ENCODE measurements around the gene GTF2H1.
A peak's percentile ranks its signal among the peaks of the same experiment; 100 is the strongest.
"Not testable (repeated sequence)": the region's sequence is repeated elsewhere in the genome, so short reads cannot be mapped to it uniquely, and the experiment has no call there.

GTF2H1 gene

DNA sequence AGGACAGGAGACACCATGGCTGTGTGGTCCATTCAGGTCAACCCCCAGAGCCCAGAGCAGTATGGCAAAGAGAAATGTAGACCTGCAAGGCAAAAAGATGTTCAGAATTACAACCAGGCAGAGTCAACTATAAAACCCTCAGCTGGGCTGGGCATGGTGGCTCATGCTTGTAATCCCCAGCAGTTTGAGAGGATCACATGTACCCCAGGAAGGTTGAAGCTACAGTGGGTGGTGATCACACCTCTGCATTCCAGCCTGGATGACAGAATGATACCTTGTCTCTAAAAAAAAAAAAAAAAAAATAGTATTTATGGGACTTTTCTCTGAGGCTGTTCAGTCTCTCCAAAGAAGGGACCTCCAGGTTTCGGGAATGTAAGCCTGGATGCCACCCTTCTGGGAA, 53.6 kb downstream of the GTF2H1 start:
- no peak for DNase-seq (ENCODE audit: low read depth in 2 of 2)

DNA sequence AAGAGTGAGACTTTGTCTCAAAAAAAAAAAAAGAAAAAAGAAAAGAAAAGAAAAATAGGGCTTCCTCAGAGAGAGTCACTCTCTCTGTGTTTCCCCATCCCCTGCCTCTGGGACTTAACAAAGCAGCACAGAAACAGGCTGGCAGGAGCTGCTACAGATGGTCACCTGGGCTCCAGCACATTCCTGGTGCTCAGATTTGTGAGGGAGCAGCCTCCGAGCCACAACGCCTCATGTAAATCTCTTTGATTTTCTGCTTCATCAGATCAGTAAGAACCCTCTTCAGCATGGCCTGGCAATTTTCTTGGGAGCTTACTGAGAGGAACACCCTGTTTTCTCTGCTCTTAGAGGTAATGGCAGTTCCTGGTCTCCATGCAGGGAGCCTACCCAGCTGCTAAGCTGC, 56.8 kb downstream of the GTF2H1 start:
- DNase-seq (ENCODE audit: low read depth in 2 of 2): no peak

DNA sequence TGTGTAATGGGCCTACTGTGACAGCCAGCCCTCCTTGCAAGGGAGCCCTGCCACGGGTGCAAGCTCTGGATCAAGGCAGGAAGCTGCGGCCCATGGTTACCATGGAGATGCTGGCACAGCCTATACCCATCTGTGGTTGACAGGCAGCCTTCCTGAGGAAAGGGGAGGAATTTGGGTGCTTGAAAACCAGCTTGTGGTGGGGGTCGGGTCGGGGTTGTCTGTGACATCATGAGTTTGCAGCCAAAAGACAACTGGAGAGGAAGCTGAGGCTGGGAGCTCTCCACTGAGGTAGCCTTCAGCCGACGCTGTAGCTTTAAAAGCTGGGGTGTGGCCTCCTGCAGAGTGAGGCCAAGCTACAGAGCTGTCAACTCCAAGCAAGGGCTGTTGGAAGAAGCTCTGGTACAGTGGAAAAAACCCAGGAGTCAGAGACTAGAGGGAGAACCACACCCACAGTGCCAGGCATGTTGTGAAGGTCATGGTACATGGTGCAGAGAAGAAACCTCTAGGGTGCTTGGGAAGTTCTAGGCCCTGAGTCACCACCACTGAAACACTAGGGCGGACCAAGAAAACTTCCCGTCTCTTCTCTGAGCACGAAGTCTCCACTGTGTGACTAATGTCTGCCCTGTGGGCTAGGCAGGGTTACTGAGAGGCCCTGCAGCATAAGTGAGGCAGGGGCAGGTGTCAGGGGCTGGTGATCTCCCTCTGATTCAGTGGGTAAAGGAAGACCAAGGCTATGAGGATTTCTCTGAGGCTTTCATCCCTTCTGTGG, 61.2 kb downstream of the GTF2H1 start:
- peak; percentile 55 to 81 for DNase-seq (ENCODE audit: low read depth in 2 of 2)

DNA sequence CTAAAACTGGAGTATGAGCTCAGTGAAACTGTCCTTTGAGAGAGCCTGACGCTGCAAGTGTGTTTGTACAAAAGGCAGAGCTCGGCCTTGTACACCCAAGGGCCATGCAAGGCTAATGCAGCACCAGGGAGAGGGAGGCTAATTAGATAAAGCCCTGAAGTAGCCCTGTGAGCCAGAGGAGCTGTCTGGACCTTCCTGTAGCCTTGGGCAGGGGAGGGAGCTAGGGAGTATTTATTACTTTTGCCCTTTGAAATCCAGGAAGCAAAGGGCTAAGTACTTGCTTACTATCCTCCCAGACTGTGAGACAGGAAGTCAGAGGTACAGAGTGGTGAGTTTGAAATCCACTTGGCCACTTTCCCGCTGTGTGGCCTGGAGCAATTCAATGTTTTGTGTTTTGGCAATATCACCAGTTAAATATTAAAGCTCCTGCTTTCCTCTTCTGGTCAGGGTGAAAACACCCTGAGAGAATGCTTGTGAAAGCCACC, 61.8 kb downstream of the GTF2H1 start:
- no peak for DNase-seq (ENCODE audit: low read depth in 2 of 2)

DNA sequence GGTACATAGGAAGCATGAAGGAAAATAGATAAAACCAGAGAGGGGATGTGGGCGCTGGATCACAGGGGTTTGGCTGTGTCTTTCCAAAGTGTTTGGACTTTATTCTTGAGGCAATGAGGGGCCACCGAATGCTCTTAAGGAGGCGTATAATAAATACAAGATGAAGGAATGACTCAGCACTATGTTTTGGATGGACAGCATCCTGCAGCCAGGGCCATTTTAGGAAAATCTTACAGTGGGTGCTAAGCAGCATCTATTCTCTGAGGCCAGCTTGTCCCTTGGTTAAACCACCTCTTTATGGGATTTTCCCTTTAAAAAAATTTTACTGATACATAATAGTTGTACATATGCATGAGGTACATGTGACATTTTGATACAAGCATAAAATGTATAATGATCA, 67.7 kb downstream of the GTF2H1 start:
- DNase-seq (ENCODE audit: low read depth in 2 of 2): no peak

DNA sequence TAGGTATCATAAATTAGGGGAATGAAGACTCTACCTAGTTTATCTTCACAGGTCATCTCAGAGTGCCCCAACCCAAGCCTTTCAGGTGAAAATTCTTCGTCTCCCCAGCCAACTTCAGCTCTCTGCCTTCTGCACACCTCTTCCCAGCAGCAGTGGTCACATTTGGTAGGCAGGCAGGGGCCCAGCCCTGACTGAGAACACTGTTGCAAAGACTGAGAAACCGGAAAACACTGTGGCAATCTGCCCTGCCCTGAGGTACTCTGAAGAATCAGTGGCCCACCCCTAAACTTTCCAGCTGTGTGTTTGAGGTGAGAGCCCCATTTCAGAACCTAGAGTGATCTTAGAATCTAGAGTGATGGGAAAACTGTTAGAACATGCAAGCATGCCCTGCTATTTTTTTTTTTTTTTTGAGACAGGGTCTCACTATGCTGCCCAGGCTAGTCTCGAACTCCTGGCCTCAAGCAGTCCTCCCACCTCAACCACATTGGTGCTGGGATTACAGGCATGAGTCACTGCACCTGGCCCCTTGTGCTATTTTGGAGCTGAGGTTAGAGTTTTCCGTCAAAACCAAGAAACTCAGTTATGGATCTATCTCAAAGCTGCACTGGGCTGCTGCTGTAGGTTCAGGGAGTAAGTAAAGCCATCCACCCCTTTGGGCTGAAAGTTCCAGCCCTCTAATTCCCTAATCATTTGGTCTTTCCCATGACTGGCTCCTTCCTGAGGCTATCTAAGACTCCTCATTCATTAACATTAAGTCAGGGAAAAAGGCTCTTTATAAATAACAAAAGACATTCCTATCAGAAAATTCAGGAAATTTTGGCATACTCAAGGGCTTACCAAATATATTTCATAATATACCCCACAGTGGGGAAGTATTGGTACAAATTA, 70.3 kb downstream of the GTF2H1 start:
- no peak for DNase-seq (ENCODE audit: low read depth in 2 of 2)

DNA sequence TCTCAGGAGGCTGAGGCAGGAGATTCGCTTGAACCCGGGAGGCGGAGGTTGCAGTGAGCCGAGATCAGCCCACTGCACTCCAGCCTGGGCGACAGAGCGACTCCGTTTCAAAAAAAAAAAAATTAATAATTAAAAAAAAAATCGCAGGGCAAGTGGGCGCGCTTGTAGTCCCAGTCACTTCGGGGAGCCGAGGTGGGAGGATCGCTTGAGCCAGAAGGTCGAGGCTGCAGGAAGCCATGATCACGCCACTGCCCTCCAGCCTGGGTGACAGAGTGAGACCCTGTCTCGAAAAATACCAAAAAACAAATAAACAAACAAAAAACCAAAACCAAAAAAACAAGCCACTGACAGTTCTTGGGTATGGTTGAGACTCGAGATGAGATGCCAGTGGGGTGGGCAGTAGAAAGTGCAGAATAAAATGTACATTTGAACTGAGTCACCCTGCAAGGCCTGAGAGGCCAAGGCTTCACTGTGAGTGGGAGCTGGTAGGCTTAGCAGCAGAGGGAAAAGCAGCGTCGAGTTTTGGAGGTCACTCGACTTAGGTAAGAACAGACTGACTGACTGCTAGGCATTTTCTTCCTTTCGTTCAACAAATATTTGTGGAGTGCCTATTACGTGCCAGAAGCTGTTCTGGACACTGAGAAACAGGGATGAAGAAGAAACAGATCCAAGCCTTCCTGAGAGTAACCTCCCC, 71.4 kb downstream of the GTF2H1 start:
- DNase-seq (ENCODE audit: low read depth in 2 of 2): peak in 1 of 2 donors; percentile 25

DNA sequence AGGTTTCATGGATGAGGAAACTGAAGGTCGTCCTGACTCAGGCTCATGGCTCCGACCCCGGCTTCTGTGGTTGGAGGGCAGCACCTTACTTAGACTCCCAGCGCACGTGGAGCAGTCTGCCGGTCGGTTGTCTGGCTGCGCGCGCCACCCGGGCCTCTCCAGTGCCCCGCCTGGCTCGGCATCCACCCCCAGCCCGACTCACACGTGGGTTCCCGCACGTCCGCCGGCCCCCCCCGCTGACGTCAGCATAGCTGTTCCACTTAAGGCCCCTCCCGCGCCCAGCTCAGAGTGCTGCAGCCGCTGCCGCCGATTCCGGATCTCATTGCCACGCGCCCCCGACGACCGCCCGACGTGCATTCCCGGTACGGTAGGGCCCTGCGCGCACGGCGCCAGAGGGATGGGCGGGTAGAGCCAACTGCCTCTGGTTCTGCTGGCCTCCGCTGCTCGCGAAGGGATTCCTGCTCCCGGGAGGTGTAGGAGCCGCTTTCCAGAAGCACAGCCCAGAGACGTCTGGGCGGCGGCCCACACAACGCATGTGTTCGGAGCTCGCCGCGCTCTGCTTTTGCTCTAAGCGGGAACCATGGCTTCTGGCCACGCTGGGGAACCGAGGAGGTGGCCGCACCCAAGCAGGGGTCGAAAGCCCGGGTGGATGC, 72.0 kb downstream of the GTF2H1 start, which contains the start of gene LDHA:
Gene LDHA (plus strand): TSS at position 289 of the 653 bp plus-strand sequence. CDS start 2,280 bp downstream, outside the sequence.
- DNase-seq (ENCODE audit: low read depth in 2 of 2): peak; percentile 99 to 100

DNA sequence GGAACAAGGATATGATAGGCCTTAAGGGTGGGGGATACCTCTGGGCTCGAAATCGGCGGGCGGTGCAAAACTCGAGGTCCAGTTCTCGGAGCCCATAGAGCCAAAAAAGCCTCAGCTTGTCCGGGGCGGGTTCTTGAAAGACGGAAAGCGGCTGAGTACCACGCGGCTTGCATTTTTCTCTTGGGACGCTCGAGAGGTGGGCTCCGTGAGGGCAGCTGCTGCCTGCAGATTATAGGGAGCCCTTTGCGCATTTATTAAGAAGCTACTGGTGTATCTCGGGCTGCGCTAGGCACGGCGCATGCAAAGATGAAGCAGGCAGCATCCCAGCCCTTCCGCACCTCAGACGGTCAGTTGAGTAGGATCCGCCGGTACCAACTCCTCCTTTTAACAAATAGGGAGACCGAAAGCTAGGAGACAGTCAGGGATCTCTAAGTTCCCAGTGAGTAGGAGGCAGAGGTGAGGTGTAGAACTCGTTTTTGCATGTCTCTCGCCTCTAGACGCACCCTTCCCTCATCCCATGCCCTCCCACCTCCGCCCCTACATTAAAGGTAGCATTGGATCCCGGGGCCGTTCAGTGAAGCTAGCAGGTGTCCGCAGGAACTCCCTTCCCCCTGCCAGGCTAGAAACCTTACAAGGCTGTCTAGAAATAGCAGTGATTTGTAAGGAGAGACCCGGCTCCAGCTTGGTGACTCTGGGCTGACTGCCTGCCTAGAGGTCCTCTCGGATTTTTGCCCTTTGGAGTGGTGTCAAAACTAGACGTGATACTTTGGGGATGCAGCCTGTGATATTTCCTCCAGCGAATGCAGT, 72.8 kb downstream of the GTF2H1 start:
- DNase-seq (ENCODE audit: low read depth in 2 of 2): no peak

DNA sequence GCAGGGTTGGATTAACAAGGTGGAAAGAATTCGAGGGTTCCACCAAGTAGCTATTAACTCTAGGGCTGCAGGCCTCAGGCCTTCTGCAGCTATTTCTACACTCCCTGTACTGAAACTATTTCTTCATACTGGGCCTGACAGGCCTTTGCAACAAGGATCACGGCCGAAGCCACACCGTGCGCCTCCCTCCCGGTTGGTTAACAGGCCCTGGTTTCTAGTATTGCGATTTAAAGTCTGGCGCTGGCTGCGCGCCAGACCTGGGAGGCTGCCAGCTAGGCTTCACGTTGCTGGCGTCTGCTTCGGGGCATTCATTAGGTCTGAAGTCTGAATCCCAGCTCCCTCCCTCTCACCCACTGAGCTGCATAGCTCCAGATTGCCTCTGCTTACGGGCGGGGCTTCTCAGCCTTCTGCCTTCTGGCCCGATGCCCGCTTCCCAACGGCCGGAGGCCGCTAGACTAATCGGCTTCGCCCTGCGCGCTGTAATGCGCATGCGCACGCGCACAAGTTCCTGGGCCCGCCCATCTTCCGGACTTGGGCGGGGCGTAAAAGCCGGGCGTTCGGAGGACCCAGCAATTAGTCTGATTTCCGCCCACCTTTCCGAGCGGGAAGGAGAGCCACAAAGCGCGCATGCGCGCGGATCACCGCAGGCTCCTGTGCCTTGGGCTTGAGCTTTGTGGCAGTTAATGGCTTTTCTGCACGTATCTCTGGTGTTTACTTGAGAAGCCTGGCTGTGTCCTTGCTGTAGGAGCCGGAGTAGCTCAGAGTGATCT, 73.6 kb downstream of the GTF2H1 start:
- DNase-seq (ENCODE audit: low read depth in 2 of 2): peak; percentile 90 to 91

DNA sequence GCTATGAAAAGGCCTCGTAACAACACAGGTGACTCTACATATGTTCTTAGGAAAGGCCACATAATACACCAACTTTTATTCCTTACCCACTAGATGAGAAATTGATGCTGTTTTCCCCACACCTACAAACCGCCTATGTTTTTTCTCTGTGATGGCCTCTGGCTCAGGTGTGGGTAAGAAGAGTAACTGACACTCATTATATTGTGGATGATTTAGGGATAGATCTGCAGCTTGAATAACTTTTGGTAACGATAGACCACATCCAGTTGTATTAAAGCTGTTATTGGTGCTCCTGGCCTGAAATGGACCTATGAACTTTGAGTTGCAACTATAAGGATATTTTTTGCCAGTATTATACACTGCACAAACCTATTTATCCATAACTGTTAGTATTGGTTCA, 75.6 kb downstream of the GTF2H1 start:
- DNase-seq (ENCODE audit: low read depth in 2 of 2): no peak

DNA sequence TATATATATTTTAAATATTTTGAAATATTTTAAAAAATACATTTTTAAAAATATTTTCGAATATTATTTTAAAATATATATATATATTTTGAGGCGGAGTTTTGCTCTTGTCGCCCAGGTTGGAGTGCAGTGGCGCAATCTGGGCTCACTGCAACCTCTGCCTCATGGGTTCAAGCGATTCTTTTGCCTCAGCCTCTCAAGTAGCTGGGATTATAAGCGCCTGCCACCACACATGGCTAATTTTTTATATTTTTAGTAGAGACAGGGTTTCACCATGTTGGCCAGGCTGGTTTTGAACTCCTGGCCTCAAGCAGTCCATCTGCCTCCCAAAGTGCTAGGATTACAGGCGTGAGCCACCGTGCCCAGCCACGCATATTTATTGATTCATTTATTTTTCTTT, 78.7 kb downstream of the GTF2H1 start:
- not testable (repeated sequence) for DNase-seq (ENCODE audit: low read depth in 2 of 2)

DNA sequence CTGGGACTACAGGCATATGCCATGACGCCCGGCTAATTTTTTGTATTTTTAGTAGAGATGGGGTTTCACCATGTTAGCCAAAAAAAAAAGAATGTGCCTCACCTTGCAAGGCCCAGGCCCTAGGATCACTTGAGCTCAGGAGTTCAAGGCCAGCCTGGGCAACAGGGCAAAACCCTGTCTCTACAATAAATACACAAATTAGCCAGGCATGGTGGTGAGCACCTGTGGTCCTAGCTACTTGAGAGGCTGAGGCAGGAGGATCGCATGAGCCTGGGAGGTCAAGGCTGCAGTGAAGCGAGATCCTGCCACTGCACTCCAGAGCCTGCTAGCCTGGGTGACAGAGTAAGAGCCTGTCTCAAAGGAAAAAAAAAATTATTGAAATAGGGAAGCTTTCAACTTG, 81.7 kb downstream of the GTF2H1 start:
- DNase-seq (ENCODE audit: low read depth in 2 of 2): no peak

DNA sequence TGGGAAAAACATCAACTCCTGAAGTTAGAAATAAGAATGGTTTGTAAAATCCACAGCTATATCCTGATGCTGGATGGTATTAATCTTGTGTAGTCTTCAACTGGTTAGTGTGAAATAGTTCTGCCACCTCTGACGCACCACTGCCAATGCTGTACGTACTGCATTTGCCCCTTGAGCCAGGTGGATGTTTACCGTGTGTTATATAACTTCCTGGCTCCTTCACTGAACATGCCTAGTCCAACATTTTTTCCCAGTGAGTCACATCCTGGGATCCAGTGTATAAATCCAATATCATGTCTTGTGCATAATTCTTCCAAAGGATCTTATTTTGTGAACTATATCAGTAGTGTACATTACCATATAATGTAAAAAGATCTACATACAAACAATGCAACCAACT, 85.0 kb downstream of the GTF2H1 start:
- DNase-seq (ENCODE audit: low read depth in 2 of 2): not testable (repeated sequence)

DNA sequence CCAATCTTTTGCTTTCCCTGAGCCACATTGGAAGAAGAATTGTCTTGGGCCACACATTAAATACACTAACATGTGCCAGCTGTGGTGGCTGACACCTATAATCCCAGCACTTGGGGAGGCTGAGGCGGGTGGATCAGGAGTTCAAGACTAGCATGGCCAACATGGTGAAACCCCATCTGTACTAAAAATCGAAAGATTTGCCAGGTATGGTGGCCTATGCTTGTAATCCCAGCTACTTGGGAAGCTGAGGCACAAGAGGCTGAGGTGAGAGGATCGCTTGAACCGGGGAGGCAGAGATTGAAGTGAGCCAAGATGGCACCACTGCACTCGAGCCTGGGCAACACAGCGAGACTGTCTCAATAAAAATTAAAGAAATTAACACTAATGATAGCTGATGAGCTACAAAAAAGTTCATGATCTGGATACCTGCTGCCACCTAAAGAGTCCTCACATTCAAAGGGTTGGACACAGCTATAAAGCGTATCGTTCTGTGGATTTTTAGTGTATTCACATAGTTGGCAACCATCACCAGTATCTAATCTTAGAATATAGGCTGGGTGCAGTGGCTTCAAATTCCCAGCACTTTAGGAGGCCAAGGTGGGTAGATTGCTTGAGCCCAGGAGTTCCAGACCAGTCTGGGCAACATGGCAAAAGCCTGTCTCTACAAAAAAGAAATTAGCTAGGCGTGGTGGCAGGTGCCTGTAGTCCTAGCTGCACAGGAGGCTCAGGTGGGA, 86.4 kb downstream of the GTF2H1 start:
- no peak for DNase-seq (ENCODE audit: low read depth in 2 of 2)

DNA sequence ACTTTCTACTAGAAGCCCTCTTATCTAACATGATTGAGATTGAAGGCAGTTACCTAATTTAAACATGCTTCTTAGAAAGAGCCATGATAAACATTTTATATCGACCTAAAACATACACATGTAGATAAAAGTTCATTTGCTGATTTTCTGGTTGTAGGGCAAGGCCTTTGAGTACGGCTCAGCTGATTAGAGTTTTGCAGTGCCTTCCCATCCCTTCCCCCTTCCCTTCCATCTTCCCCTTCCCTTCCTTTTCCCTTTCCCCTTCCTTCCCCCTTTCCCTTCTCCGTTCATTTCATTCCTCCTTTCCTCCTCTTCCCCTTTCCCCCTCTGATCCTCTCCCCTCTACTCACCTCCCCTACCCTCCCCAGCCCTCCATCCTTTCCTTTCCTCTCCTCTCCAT, 94.1 kb downstream of the GTF2H1 start:
- DNase-seq (ENCODE audit: low read depth in 2 of 2): no peak
